ENCODE results near the gene ARID4B. TPM values are rescaled to one million over a fixed set of nuclear protein-coding genes. Genes with fewer than 3 reads are reported as not detected.

Gene ARID4B
- total RNA-seq, 2 donors from 2014 or later: 32.4 to 50.2 TPM

DNA sequence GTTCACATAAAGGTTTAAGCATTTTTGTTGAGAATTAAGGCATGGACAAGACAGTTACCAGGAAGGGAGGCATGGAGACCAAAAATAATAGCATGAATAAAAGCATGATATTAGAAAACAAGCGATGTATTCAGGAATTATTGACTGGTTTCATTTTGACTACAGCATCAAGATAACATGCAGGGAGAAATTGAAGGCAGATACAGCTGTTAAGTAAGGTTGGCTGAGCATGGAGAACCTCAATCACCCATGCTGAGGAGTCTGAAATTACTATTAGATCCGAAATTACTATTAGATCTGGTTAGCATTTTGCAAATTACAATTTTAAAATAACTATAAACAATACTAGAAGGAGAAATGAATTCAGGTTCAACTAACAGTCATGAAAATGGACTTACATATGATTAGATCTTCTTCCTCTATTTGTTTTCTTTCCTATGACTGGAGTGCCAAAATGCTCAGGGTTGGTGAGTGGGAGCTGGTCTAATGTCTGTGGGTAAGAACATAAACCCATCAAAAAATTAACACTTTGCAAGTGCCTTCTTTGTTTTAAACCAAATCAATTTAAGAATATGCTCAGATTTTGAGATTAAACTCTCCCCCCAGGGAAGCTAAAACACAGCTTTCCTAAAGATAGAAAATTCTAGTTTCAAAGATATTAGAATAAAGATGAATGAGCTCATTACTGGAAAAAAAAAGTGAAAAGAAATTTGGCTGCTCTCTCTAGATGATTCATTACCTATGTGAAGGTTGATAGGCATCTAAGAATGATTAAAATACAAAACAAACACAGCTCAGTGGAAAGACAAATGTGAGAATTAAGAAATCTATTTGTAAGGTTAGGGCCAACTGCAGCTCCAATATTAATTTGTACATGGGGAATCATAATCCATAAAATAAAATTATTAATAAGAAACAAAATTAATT is 81.7 kb downstream of the ARID4B start:
- H3K4me3 ChIP-seq: no peak overlapping the region
- H3K36me3 ChIP-seq: peaks cover 8% of the 10 kb centered on the region
- no peaks in the 10 kb centered on the region for H3K27me3 ChIP-seq (replicated peaks; ENCODE audit: insufficient read depth)
- DNase-seq (ENCODE audit: low spot score): no peak
- H3K4me1 ChIP-seq (ENCODE audit: control insufficient read depth in 1 of 2, low read depth in 2 of 2): peaks cover 0 to 4% of the 10 kb centered on the region in 2 donors
- ATAC-seq (ENCODE audit: insufficient number of reproducible peaks, low FRiP score, low read depth): no peak
- no peak overlapping the region for H3K27ac ChIP-seq
- no peaks in the 10 kb centered on the region for H3K9me3 ChIP-seq
- TF ChIP-seq, protein P1, sequence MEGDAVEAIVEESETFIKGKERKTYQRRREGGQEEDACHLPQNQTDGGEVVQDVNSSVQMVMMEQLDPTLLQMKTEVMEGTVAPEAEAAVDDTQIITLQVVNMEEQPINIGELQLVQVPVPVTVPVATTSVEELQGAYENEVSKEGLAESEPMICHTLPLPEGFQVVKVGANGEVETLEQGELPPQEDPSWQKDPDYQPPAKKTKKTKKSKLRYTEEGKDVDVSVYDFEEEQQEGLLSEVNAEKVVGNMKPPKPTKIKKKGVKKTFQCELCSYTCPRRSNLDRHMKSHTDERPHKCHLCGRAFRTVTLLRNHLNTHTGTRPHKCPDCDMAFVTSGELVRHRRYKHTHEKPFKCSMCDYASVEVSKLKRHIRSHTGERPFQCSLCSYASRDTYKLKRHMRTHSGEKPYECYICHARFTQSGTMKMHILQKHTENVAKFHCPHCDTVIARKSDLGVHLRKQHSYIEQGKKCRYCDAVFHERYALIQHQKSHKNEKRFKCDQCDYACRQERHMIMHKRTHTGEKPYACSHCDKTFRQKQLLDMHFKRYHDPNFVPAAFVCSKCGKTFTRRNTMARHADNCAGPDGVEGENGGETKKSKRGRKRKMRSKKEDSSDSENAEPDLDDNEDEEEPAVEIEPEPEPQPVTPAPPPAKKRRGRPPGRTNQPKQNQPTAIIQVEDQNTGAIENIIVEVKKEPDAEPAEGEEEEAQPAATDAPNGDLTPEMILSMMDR (IDR thresholded peaks at IDR 0.05): no peak

DNA sequence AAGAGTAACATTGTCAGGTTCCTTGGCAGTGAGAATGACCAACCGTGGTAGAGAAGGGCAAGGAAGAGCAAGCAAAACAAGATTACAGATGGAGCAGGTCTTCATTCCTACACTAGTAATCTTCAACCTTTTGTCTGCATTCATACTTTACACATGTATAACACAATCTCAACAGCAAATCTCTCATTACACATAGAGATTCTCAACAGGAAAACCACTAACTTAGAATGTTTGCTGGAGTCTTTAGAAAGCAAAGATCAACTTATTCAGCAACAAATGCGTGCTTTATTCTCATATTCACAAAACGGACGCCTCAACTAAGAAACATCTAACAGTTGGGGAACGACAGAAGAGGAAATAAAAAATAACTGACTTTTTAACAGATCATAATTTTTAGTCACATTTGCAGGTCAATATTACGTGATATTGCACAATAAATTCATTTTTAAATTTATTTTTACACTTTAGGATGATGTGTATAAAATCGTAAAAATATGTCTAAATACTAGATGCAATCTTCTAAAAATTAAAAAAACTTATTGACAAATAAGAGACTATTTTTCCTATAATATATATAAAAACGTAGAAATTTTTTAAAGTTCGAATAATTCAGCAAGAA is 82.9 kb downstream of the ARID4B start:
- Histone ChIP-seq H3K36me3 (peaks cover 8% of the 10 kb centered on the region), H3K9me3 (no peaks in the 10 kb centered on the region), H3K4me3 (no peak overlapping the region), H3K4me1 (ENCODE audit: control insufficient read depth in 1 of 2, low read depth in 2 of 2) (peaks cover 0 to 4% of the 10 kb centered on the region in 2 donors), H3K27me3 (replicated peaks; ENCODE audit: insufficient read depth) (no peaks in the 10 kb centered on the region), H3K27ac (no peak overlapping the region)
- ATAC-seq (ENCODE audit: insufficient number of reproducible peaks, low FRiP score, low read depth) (no peak), DNase-seq (ENCODE audit: low spot score) (no peak)
- TF ChIP-seq, protein P1 (IDR thresholded peaks at IDR 0.05): no peak

DNA sequence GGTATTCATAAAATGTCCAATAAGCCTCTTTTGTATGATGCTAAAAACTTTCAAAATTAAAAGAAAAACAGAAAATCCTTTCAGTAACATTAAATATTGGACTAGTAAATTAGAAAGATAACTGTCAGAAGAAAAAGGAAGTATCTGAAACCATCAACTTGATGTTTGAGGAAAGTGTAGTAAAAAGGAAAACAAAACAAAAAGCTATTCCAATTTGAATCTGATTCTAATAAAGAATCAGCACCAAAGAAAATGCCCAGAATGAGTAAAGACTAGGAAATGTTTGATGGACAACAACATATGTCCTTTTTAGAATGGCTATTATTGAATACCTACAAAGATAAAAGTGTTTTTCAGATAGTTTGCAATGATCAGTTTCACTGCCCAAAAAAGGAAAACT is 87.0 kb downstream of the ARID4B start:
- Histone ChIP-seq H3K27ac (no peak overlapping the region), H3K4me1 (ENCODE audit: control insufficient read depth in 1 of 2, low read depth in 2 of 2) (peaks cover 0 to 3% of the 10 kb centered on the region in 2 donors), H3K4me3 (no peak overlapping the region), H3K27me3 (replicated peaks; ENCODE audit: insufficient read depth) (no peaks in the 10 kb centered on the region), H3K36me3 (peaks cover 12% of the 10 kb centered on the region), H3K9me3 (no peaks in the 10 kb centered on the region)
- TF ChIP-seq, protein P1 (IDR thresholded peaks at IDR 0.05): no peak
- no peak for ATAC-seq (ENCODE audit: insufficient number of reproducible peaks, low FRiP score, low read depth)
- no peak for DNase-seq (ENCODE audit: low spot score)

DNA sequence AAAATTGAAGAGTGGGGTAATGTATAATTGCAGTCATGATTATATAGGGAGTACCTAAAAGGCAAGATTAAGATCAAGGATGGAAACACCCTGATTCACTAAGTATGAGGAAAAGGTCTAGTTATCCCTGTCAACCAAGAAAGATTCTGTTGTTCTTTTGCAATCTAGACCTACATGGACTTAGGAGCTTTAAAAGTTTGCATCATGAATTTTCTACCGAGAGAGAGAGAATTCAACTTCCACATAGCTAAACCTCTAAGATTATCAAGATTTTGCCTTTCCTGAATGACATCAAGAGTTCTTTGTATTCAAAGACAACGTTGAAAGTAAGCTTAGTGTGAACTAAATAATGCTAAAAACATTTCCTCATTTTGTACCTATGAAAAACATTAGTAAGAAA is 88.1 kb downstream of the ARID4B start:
- Histone ChIP-seq H3K27me3 (replicated peaks; ENCODE audit: insufficient read depth) (no peaks in the 10 kb centered on the region), H3K9me3 (no peaks in the 10 kb centered on the region), H3K27ac (no peak overlapping the region), H3K4me1 (ENCODE audit: control insufficient read depth in 1 of 2, low read depth in 2 of 2) (no peaks in the 10 kb centered on the region), H3K4me3 (no peak overlapping the region), H3K36me3 (peaks cover 9% of the 10 kb centered on the region)
- no peak for DNase-seq (ENCODE audit: low spot score)
- ATAC-seq (ENCODE audit: insufficient number of reproducible peaks, low FRiP score, low read depth): no peak
- TF ChIP-seq, protein P1 (IDR thresholded peaks at IDR 0.05): no peak

DNA sequence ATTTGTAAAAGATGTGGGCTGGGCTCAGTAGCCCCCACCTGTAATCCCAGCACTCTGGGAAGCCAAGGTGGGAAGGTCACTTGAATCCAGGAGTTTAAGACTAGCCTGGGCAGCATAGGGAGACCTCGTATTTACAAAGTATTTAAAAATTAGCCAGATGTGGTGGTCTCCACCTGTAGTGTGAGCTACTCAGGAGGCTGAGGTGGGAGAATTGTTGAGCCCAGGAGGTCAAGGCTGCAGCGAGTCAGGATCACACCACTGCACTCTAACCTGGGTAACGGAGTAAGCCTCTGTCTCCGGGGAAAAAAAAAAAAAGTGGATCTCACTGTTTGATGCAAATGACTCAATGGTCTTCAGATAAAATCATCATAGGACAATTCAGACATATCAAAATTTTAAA is 89.4 kb downstream of the ARID4B start:
- Histone ChIP-seq H3K9me3 (no peaks in the 10 kb centered on the region), H3K36me3 (peaks cover 7% of the 10 kb centered on the region), H3K27me3 (replicated peaks; ENCODE audit: insufficient read depth) (no peaks in the 10 kb centered on the region), H3K4me3 (no peak overlapping the region), H3K27ac (no peak overlapping the region), H3K4me1 (ENCODE audit: control insufficient read depth in 1 of 2, low read depth in 2 of 2) (no peaks in the 10 kb centered on the region)
- TF ChIP-seq, protein P1 (IDR thresholded peaks at IDR 0.05): no peak
- DNase-seq (ENCODE audit: low spot score) (no peak), ATAC-seq (ENCODE audit: insufficient number of reproducible peaks, low FRiP score, low read depth) (no peak)
